ENCODE results near the gene ENO3.
A peak's percentile ranks its signal among the peaks of the same experiment; 100 is the strongest.

Gene ENO3

GRCh38 chr17:4951486-4951885 lies 567 bp downstream of the ENO3 start:
- DNase-seq: no peak

- no peak for DNase-seq
Measured at GRCh38 chr17:4953451-4953961, 2.6 kb downstream of the ENO3 start.

- DNase-seq: no peak
Measured at GRCh38 chr17:4955091-4955490, 4.2 kb downstream of the ENO3 start.

- no peak for DNase-seq
Measured at GRCh38 chr17:4956493-4957061, 5.7 kb downstream of the ENO3 start.

GRCh38 chr17:4958102-4958501 lies 7.2 kb downstream of the ENO3 start:
- DNase-seq: no peak

DNA sequence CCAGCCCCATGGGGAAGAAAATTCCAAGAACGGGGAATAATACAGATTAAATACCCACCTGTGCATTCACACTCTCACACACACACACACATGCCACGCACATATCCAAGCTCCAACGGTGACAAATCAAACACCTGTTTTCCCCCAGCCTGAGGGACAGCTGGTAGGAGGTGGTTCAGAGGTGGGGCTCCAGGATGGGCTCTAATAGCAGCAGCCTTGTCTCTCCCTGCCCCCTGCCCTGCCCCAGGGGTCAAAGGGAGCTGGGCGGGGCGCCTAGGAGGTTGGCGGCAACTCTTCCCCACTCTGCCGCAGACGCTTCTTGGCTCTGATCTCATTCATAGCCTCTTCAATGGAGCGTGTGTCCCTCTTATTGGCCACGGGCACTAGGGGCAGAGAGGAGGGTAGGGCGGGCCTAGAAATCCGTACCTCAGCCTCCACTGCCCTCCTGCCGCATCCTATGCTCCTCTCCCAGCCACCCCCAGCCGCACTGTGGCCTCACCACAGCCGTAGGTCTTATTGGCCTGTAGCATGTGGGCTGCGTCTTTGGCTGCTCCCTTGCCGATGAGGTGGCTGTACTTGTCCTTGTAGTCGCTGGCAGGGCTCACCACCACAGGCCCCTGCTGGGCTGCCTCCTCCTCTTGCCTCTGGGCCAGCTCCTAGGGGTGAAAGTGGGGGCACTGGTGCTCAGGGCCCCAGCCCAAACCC lies 8.5 kb downstream of the ENO3 start:
- DNase-seq: no peak

- no peak for DNase-seq
Measured at GRCh38 chr17:4960279-4960922, 9.5 kb downstream of the ENO3 start.

- no peak for DNase-seq
Measured at GRCh38 chr17:4965311-4965986, 14.5 kb downstream of the ENO3 start.

- DNase-seq: peak; percentile 93
Measured at GRCh38 chr17:4966844-4967538, 16.1 kb downstream of the ENO3 start.

DNA sequence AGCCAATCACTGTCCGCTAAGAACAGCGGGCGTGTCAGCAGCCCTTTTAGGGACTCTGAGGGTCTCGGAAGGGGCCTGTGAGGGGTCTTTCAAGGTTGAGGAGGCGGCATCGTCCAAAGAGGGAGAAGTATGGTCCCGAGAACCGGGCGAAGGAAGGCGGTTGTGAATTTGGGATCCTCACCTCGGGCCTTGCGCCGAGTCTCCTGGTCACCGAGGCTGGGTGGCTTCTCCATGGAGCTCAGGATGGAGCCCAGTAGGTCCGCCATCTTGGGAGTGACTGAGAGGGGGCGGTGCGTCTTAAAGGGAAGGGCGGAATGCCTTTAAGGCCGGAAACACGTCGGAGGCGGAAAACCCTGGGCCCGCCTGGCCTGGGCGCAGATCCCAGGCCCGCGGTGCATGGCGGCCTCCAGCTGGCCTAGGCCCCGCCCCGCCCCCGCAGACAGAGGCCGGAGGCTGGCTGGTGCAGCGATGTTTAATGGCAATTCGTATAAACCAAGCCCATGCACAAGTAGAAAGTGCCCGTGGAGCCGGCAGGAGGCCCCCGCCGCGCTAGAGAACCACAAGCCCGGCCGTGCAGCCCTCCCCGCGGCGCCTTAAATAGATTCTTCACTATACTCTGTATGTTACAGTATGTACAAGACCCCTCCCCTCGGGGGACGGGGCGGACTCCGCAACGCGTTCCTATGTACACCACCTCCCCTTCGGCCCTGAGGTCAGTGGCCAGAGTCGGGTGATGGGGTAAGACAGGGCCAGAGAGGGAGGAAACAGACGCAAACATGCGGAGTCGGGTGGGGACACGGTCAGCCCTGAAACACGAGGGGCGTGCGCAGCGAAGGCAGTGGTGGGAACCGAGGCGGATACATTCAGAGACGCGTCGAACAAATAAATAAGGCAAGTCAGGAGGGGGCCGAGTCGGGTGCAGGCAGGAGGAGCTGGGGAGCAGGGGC lies 16.9 kb downstream of the ENO3 start, which contains the start of gene SPAG7:
Gene SPAG7 (minus strand): TSS at position 279 of the 947 bp plus-strand sequence. CDS start 13 bp downstream, at position 266.
- DNase-seq: peak; percentile 70

DNA sequence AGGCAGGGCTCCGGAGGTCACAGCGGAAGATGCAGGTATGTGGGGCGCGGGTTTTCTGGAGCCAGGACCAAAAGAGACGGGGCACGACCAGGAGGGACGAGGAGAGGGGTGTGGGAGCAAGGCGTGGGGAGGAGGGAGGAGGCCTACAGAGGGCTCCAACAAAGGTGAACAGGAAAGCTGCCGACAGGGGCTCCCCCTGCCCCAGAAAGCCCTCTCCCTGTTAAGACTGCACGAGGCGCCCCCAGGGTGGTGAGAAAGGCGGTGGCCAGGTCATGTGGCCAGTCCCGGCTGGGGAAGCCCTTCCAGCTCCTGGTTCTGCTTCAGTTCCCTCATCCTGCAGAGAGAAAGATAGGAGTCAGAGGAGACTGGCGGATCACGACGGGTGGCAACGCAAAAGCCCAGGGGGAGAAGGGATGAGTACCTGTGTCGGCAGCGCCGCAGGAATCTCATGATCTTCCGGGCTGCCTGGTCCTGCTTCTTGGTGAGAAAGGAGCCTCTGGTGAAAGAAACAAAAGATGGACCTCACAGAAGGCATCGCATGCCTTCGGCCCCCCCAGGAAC lies 17.6 kb downstream of the ENO3 start:
- no peak for DNase-seq

GRCh38 chr17:4969047-4969550 lies 18.2 kb downstream of the ENO3 start:
- no peak for DNase-seq

GRCh38 chr17:4969551-4970173 lies 18.7 kb downstream of the ENO3 start:
- no peak for DNase-seq

GRCh38 chr17:4970273-4970672 lies 19.4 kb downstream of the ENO3 start:
- no peak for DNase-seq

DNA sequence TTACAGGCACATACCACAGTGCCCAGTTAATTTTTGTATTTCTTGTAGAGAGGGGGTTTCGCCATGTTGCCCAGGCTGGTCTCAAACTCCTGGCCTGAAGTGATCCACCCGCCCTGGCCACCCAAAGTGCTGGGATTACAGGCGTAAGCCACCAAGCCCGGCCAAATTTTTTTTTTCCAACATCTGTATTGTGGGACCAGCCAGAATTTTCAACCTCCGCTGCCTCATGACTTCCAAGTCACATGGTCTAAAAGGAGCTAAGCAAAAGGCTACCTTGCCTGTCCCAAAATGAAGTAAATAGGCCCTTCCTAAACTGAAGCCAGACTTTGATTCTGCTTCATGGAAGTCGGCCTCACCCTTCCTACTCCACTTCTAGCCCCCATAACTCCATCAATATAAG lies 20.9 kb downstream of the ENO3 start:
- no peak for DNase-seq

GRCh38 chr17:4972322-4972721 lies 21.4 kb downstream of the ENO3 start:
- DNase-seq: no peak

DNA sequence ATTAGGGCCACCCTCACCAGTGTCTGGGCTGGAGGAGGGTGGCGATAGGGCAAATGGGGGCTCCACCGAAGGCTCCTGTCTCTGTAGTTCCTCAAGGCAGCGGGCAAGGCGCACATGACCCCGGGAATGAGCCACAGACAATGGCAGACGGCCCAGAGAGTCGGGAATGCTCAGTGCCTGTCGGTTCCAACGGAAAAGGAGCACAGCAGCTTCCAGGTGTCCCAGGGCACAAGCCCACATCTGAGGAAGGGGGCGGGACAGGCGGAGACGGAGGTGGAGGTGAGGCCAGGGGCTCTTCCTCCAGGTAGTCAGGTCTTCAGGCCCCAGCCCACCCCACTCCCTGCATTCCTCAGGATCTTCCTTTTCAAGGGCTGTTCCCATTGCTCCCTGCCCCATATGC lies 21.8 kb downstream of the ENO3 start:
- DNase-seq: no peak

DNA sequence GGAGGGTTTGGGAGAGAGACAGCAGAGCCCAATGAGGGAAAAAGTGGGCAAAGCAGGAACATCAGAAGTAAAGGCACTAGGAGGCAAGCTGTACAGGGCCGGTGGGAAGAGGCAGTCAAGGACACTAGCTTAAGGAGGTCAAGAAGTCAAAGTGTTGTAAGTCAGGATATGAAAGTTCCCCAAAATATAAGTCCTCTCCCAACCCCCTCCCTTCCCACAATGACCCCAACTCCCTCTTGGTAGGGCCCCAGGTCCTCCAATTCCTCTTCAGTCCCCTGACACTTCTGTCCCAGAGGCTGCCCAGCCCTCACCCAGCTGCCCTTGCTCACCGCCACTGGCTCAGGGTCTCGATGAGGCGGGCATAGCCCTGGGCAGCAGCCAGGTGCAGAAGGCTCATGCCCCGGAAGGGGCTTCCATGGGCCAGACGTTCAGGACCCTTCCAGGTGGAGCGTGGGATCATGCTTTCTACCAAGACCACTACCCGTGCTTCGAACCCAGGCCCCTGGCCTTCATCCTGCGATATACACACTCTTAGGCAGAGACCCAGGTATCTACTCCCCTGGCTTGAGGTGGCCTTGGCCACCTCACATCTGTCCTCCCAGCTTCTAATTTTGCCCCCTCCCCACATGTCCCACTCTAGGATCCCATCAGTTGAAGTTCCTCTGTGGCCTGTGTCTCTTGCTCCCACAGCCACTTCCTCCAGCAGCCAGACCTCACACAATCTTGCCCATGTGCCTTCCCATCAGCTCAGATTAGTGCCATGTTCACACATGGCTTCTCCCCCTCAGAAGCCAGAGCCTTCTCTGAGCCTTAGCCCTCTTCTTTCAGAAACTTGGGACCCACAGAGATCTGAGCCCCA lies 22.6 kb downstream of the ENO3 start:
- no peak for DNase-seq

- no peak for DNase-seq
Measured at GRCh38 chr17:4974115-4974670, 23.3 kb downstream of the ENO3 start.
